ENCODE results near the gene LGALS3BP. TPM values are rescaled to one million over a fixed set of nuclear protein-coding genes. Genes with fewer than 3 reads are reported as not detected.

Gene LGALS3BP
- total RNA-seq, 1 donor from 2014 or later, result 365 TPM

GRCh38 chr17:79002291-79002690 is 22.6 kb upstream of the LGALS3BP start:
- H3K9me3 ChIP-seq, result no peaks in the 10 kb centered on the region
- intact Hi-C loops (cut with DNase I), result no loop called here
- H3K4me1 ChIP-seq, result peaks cover 0 to 25% of the 10 kb centered on the region in 2 donors
- H3K36me3 ChIP-seq, result peaks cover 3 to 9% of the 10 kb centered on the region in 2 donors
- TF ChIP-seq, protein P1, sequence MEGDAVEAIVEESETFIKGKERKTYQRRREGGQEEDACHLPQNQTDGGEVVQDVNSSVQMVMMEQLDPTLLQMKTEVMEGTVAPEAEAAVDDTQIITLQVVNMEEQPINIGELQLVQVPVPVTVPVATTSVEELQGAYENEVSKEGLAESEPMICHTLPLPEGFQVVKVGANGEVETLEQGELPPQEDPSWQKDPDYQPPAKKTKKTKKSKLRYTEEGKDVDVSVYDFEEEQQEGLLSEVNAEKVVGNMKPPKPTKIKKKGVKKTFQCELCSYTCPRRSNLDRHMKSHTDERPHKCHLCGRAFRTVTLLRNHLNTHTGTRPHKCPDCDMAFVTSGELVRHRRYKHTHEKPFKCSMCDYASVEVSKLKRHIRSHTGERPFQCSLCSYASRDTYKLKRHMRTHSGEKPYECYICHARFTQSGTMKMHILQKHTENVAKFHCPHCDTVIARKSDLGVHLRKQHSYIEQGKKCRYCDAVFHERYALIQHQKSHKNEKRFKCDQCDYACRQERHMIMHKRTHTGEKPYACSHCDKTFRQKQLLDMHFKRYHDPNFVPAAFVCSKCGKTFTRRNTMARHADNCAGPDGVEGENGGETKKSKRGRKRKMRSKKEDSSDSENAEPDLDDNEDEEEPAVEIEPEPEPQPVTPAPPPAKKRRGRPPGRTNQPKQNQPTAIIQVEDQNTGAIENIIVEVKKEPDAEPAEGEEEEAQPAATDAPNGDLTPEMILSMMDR (IDR thresholded peaks at IDR 0.05), result no peak
- H3K27ac ChIP-seq, result no peak overlapping the region
- peak in 1 of 2 donors; percentile 53 for DNase-seq (ENCODE audit: low spot score in 2 of 2)
- H3K27me3 ChIP-seq, result no peaks in the 10 kb centered on the region
- H3K4me3 ChIP-seq, result no peak overlapping the region

DNA sequence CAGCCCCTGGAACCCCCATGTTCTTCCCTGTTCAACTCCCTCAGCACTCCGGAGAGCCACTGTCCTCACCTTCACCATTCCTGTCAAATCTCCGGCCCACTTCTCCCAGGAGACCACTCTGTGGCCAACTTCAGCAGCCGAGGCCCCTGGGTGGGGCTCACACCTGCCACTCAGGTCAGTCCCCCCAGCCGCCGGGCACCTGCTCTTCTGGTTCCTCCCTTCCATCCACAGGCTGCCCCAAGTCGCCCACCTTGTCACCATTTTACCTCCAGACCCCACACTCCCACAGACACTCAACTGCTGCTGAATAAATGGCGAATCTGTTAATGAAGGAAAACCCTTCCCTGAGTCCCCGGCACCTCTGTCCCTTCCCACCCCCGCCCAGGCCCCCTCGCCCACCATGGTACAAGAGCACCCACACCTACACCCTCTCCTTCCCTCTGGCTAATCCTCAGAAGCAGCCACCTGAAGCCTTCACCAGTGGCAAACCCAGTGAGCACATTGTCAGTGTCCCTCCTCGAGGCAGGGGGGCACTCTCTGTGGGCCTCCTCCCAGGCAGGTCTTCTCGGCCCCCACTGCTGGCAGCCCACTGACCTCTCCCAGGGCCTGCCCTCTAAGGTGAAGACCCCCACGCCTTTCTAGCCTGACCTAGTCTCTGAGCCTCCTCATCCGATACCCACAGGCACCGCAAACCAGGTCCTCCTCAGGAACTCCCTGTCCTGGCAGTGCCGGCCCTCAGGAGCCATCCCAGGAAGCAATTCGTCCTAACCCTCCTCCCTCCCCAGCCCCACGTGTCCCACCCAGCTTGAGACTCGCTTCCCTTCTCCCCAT is 21.7 kb upstream of the LGALS3BP start:
- no peaks in the 10 kb centered on the region for H3K27me3 ChIP-seq
- intact Hi-C loops (cut with DNase I), result no loop called here
- peak in 1 of 2 donors; percentile 62 for DNase-seq (ENCODE audit: low spot score in 2 of 2)
- peaks cover 11 to 18% of the 10 kb centered on the region in 2 donors for H3K36me3 ChIP-seq
- peaks cover 0 to 27% of the 10 kb centered on the region in 2 donors for H3K4me1 ChIP-seq
- H3K27ac ChIP-seq, result peak overlapping the region in 1 of 2 donors; percentile 3
- H3K9me3 ChIP-seq, result no peaks in the 10 kb centered on the region
- no peak overlapping the region for H3K4me3 ChIP-seq
- TF ChIP-seq, protein P1 (IDR thresholded peaks at IDR 0.05), result no peak

DNA sequence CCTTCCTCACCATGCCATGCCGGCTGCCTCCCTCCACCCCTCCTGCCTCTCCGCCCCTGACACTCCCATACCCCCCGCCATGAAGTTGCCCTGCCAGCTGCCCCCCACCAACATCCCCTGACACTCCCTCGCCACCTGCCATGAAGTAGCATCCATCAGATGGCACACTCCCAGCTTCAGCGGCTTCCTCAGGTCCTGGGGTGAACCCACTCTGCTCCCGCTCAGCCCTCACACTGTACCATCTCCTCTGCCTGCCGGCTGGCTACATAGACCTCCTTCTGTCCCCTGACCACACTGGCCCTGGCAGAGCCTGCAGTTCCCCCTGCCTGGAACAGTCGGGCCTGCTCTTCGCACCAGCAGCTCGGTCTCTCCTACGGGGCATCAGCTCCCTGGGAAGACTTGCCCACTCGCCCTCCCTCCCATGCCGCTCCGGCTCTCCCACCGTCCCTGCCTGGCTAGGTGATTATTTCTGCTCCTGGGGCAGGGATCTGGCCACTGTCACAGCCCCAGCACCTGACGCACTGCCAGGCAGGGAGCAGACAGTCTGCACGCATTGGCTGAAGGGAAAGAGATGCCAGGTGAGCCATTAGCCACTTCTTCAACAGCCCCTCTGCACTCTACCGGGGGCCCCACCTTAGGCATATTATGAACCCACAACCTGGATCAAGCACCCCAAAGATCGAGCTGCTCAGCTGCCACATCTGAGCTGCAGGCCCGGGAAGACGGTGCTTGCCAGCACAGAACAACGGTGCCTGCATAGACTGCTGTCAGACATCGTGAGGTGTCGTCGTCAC is 20.9 kb upstream of the LGALS3BP start:
- intact Hi-C loops (cut with DNase I), result no loop called here
- Histone ChIP-seq H3K4me1 (peaks cover 0 to 24% of the 10 kb centered on the region in 2 donors), H3K27ac (peak overlapping the region in 1 of 2 donors; percentile 3), H3K9me3 (no peaks in the 10 kb centered on the region), H3K36me3 (peaks cover 16 to 26% of the 10 kb centered on the region in 2 donors), H3K27me3 (no peaks in the 10 kb centered on the region), H3K4me3 (no peak overlapping the region)
- peak in 1 of 2 donors; percentile 62 for DNase-seq (ENCODE audit: low spot score in 2 of 2)
- TF ChIP-seq, protein P1 (IDR thresholded peaks at IDR 0.05), result no peak

DNA sequence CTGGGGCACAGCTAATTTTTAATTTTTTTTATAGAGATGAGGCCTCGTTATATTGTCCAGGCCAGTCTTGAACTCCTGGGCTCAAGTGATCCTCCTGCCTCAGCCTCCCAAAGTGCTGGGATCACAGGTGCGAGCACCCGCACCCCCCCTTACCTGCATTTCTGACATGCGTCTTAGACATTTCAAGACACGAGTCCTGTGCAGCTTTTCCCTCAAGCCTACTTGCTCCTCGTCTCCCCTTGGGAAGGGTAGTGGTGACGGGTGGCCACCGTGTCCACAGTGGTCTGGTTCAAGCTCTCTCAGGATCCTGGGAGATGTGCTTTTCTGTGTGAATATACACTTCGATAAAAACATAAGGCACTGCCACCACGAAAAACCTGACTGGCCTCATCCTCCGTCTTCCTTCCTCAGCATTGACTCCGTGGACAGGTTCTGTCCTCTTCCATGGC is 20.2 kb upstream of the LGALS3BP start:
- peak in 1 of 2 donors; percentile 58 for DNase-seq (ENCODE audit: low spot score in 2 of 2)
- intact Hi-C loops (cut with DNase I), result no loop called here
- Histone ChIP-seq H3K4me1 (peaks cover 0 to 24% of the 10 kb centered on the region in 2 donors), H3K4me3 (no peak overlapping the region), H3K27me3 (no peaks in the 10 kb centered on the region), H3K9me3 (no peaks in the 10 kb centered on the region), H3K27ac (peak overlapping the region in 1 of 2 donors; percentile 3), H3K36me3 (peaks cover 22 to 31% of the 10 kb centered on the region in 2 donors)
- TF ChIP-seq, protein P1 (IDR thresholded peaks at IDR 0.05), result no peak

- H3K9me3 ChIP-seq, result no peaks in the 10 kb centered on the region
- H3K27ac ChIP-seq, result peak overlapping the region; percentile 67 to 79
- intact Hi-C loops (cut with DNase I), result no loop called here
- TF ChIP-seq, protein P1 (IDR thresholded peaks at IDR 0.05), result no peak
- H3K27me3 ChIP-seq, result no peaks in the 10 kb centered on the region
- peak in 1 of 2 donors; percentile 49 for DNase-seq (ENCODE audit: low spot score in 2 of 2)
- no peak overlapping the region for H3K4me3 ChIP-seq
- peaks cover 0 to 24% of the 10 kb centered on the region in 2 donors for H3K4me1 ChIP-seq
- H3K36me3 ChIP-seq, result peaks cover 28 to 38% of the 10 kb centered on the region in 2 donors
Measured at GRCh38 chr17:78999056-78999768, 19.5 kb upstream of the LGALS3BP start.

All from ascending aorta (tissue), 2 donors.